Hepatocyte (in vitro differentiated cells): Measurements from ENCODE around the gene MLLT1.

Experiments
- EZH2 ChIP-seq: fragments of 200-600 bp; sonication (generic); IDR thresholded peaks from 2 replicates; pipeline ENCODE4 v1.6.1; 2016; ENCODE audit warnings: antibody characterized with exemption, mild to moderate bottlenecking, borderline replicate concordance
- TF ChIP-seq, protein P1 (sequence below): fragments of 200-600 bp; sonication (generic); IDR thresholded peaks from 2 replicates; pipeline ENCODE4 v1.5.1; 2016; ENCODE audit warnings: antibody characterized with exemption, mild to moderate bottlenecking; ENCODE audit not compliant: poor library complexity

DNA sequence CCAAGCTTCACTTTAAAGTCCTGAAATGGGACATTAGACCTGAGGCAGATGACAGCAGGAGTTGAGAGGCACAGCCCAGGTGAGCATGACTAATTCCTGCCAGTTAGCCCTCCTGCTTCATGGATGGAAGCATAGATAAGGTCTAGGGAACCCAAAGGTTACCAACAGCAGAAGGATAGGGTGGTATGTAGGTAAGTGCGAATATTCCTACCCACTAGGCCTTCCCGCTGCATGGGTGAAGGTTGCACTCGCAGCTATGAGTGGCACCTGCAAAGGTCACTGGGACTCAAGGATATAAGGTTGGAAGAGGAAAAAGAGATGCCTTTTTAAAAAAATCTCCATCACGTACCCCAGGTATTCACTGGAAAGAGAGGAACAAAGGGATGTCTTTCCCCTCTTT lies 12.2 kb upstream of the MLLT1 start:
- TF ChIP-seq, protein P1, sequence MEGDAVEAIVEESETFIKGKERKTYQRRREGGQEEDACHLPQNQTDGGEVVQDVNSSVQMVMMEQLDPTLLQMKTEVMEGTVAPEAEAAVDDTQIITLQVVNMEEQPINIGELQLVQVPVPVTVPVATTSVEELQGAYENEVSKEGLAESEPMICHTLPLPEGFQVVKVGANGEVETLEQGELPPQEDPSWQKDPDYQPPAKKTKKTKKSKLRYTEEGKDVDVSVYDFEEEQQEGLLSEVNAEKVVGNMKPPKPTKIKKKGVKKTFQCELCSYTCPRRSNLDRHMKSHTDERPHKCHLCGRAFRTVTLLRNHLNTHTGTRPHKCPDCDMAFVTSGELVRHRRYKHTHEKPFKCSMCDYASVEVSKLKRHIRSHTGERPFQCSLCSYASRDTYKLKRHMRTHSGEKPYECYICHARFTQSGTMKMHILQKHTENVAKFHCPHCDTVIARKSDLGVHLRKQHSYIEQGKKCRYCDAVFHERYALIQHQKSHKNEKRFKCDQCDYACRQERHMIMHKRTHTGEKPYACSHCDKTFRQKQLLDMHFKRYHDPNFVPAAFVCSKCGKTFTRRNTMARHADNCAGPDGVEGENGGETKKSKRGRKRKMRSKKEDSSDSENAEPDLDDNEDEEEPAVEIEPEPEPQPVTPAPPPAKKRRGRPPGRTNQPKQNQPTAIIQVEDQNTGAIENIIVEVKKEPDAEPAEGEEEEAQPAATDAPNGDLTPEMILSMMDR: no peak
- TF ChIP-seq EZH2: no peak
